IPS DF 4.7 (cell line): ENCODE results near the gene PCDHB7.
"Not testable (repeated sequence)": the region's sequence is repeated elsewhere in the genome, so short reads cannot be mapped to it uniquely, and the experiment has no call there.

Experiments
- DNase-seq: peaks from one replicate; pipeline ENCODE4 v3.0.0-alpha.2; 2013; ENCODE audit warnings: low spot score; ENCODE audit errors: extremely low read depth

The PCDHB7 gene

GRCh38 chr5:141172381-141173204 lies at the start of gene PCDHB7:
PCDHB7 (plus strand) TSS chr5:141172644; CDS start chr5:141172836, 192 bp downstream.
- no peak for DNase-seq

GRCh38 chr5:141123396-141124135 lies 48.9 kb upstream of the PCDHB7 start:
- DNase-seq = not testable (repeated sequence)

- no peak for DNase-seq
Measured at GRCh38 chr5:141127305-141127704, 45.1 kb upstream of the PCDHB7 start.

- peak; percentile 66 for DNase-seq
Measured at GRCh38 chr5:141135030-141135717, 37.3 kb upstream of the PCDHB7 start, which contains the start of gene PCDHB5. PCDHB5 (plus strand) TSS chr5:141135206; CDS start chr5:141135435, 229 bp downstream.

GRCh38 chr5:141135718-141136266 lies 36.7 kb upstream of the PCDHB7 start:
- no peak for DNase-seq

- not testable (repeated sequence) for DNase-seq
Measured at GRCh38 chr5:141137346-141137745, 35.1 kb upstream of the PCDHB7 start.

GRCh38 chr5:141149812-141150211 lies 22.6 kb upstream of the PCDHB7 start, which contains the start of gene PCDHB6:
PCDHB6 (plus strand) TSS chr5:141150057; CDS start chr5:141150258, 201 bp downstream.
- no peak for DNase-seq

GRCh38 chr5:141150224-141150992 lies 22.0 kb upstream of the PCDHB7 start:
- no peak for DNase-seq

- no peak for DNase-seq
Measured at GRCh38 chr5:141150993-141151325, 21.5 kb upstream of the PCDHB7 start.

- not testable (repeated sequence) for DNase-seq
Measured at GRCh38 chr5:141151632-141152031, 20.8 kb upstream of the PCDHB7 start.

- DNase-seq = not testable (repeated sequence)
Measured at GRCh38 chr5:141152096-141152495, 20.3 kb upstream of the PCDHB7 start.

- peak; percentile 25 for DNase-seq
Measured at GRCh38 chr5:141155540-141156374, 16.7 kb upstream of the PCDHB7 start.

- not testable (repeated sequence) for DNase-seq
Measured at GRCh38 chr5:141157356-141157755, 15.1 kb upstream of the PCDHB7 start.

GRCh38 chr5:141157901-141158300 lies 14.5 kb upstream of the PCDHB7 start:
- DNase-seq = not testable (repeated sequence)

- DNase-seq = not testable (repeated sequence)
Measured at GRCh38 chr5:141174291-141175104, 2.1 kb downstream of the PCDHB7 start.

- no peak for DNase-seq
Measured at GRCh38 chr5:141175933-141176332, 3.5 kb downstream of the PCDHB7 start.

GRCh38 chr5:141177577-141178191 lies 5.2 kb downstream of the PCDHB7 start, which contains the start of gene PCDHB8:
PCDHB8 (plus strand) TSS chr5:141177790; CDS start chr5:141178035, 245 bp downstream.
- not testable (repeated sequence) for DNase-seq

GRCh38 chr5:141179371-141179770 lies 6.9 kb downstream of the PCDHB7 start:
- not testable (repeated sequence) for DNase-seq
